Smooth muscle cell (in vitro differentiated cells): ENCODE results near the gene SHISAL1. TPM values are rescaled to one million over a fixed set of nuclear protein-coding genes. Genes with fewer than 3 reads are reported as not detected.

Experiments
- DNase-seq: peaks from one replicate; lab custom pipeline; 2025; ENCODE audit not compliant: unreplicated experiment; lab: John Stamatoyannopoulos, UW
- H2AFZ ChIP-seq: fragments of 200-600 bp; sonication (generic); 2 replicates; pipeline ENCODE4 v1.6.0; 2016; ENCODE audit warnings: antibody characterized with exemption, low read depth, mild to moderate bottlenecking
- H3F3A ChIP-seq: fragments of 200-600 bp; sonication (generic); 2 replicates; pipeline ENCODE4 v1.6.0; 2017; ENCODE audit warnings: antibody characterized with exemption, low read depth
- H3K27ac ChIP-seq: fragments of 200-600 bp; sonication (generic); 2 replicates; pipeline ENCODE4 v1.5.1; 2016; ENCODE audit warnings: low read depth, mild to moderate bottlenecking
- H3K27me3 ChIP-seq: fragments of 200-600 bp; sonication (generic); 2 replicates; pipeline ENCODE4 v1.6.1; 2016; ENCODE audit warnings: low read depth, mild to moderate bottlenecking
- H3K36me3 ChIP-seq: fragments of 200-600 bp; sonication (generic); 2 replicates; pipeline ENCODE4 v1.5.1; 2016; ENCODE audit warnings: low read depth
- H3K4me1 ChIP-seq: fragments of 200-600 bp; sonication (generic); 2 replicates; pipeline ENCODE4 v1.5.1; 2016; ENCODE audit warnings: low read depth
- H3K4me2 ChIP-seq: fragments of 200-600 bp; sonication (generic); 2 replicates; pipeline ENCODE4 v1.6.0; 2016; ENCODE audit warnings: mild to moderate bottlenecking
- H3K4me3 ChIP-seq: fragments of 200-600 bp; sonication (generic); 2 replicates; pipeline ENCODE4 v1.5.1; 2016; ENCODE audit warnings: mild to moderate bottlenecking
- H3K79me2 ChIP-seq: fragments of 200-600 bp; sonication (generic); 2 replicates; pipeline ENCODE4 v1.6.0; 2016; ENCODE audit warnings: low read depth, mild to moderate bottlenecking
- H3K9ac ChIP-seq: fragments of 200-600 bp; sonication (generic); 2 replicates; pipeline ENCODE4 v1.6.0; 2016; ENCODE audit warnings: low read depth
- H3K9me3 ChIP-seq: fragments of 200-600 bp; sonication (generic); replicated peaks from 2 replicates; pipeline ENCODE4 v1.5.1; 2016; ENCODE audit warnings: low read depth
- H4K20me1 ChIP-seq: fragments of 200-600 bp; sonication (generic); 2 replicates; pipeline ENCODE4 v1.6.0; 2016; ENCODE audit warnings: low read depth
- CTCF ChIP-seq: fragments of 200-600 bp; sonication (generic); IDR thresholded peaks from 2 replicates; pipeline ENCODE4 v1.5.1; 2017; ENCODE audit warnings: borderline replicate concordance, mild to moderate bottlenecking, antibody characterized with exemption; ENCODE audit not compliant: insufficient read depth, poor library complexity, severe bottlenecking
- WGBS: methylation state at CpG from one replicate; pipeline ENCODE4 v1.1.7; 2016; ENCODE audit warnings: low lambda C conversion rate; 5-methylcytosine and 5-hydroxymethylcytosine counted together
- polyA plus RNA-seq: library from polyadenylated mRNA; unstranded; fragments of >200 nt; fragmentation: Nextera tagmentation; extraction: Ambion mirVana; gene quantifications from 2 replicates; pipeline ENCODE4 v1.2.1, GENCODE V29; 2016
- total RNA-seq: library from RNA; depleted of rRNA; stranded (reverse); fragments of >200 nt; gene quantifications from 2 replicates; pipeline ENCODE4 v1.2.3, GENCODE V29; 2014

The SHISAL1 gene
- total and polyA plus RNA-seq, 2 experiments from 2014 or later: 0.78 to 1.9 TPM

DNA sequence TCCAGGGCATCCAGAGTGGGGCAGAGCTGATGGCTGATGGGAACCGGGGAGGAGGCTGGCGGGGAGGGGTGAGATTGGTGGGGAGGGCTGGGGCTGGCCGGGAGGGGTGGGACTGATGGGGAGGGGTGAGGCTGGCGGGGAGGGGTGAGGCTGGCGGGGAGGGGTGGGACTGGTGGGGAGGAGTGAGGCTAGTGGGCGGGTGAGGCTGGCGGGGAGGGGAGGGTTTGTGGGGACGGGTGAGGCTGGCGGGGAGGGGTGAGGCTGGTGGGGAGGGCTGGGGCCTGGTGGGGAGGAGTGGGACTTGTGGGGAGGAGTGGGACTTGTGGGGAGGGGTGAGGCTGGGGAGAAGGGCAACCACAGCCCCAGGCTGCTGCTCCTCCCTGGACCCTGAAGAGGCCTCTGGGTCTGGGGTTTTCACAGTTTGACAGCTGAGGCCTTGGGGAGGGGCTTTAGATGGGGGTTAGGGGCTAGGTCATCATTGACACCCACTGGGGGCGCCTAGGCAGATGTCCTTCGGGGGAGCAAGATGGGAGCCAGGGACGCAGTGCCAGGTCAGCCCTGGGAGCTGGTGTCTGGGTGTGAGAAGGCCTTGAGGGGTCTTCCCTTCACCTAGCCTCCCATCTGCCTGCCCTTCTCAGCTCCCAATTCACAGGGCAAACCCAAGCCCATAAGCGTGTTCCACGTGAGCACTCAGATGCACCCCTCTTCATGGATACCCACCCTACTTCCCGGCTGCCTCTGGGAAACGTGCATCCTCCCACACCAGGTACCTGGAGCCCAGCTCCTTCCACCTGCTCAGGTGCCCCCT lies 105.4 kb downstream of the SHISAL1 start:
- H3K9ac ChIP-seq: no peak overlapping the region
- no peak overlapping the region for H3K4me3 ChIP-seq
- H3K27ac ChIP-seq: no peak overlapping the region
- WGBS: 97% methylated on average over 10 of the region's 16 CpGs
- H3K4me2 ChIP-seq: no peak overlapping the region
- no peaks in the 10 kb centered on the region for H3K4me1 ChIP-seq
- no peaks in the 10 kb centered on the region for H4K20me1 ChIP-seq
- H3K27me3 ChIP-seq: no peaks in the 10 kb centered on the region
- peaks cover 6% of the 10 kb centered on the region for H3F3A ChIP-seq
- H3K9me3 ChIP-seq: no peaks in the 10 kb centered on the region
- H2AFZ ChIP-seq: no peak overlapping the region
- no peak for TF ChIP-seq CTCF
- DNase-seq: no peak
- no peaks in the 10 kb centered on the region for H3K79me2 ChIP-seq
- no peaks in the 10 kb centered on the region for H3K36me3 ChIP-seq

GRCh38 chr22:44206696-44207095 lies 106.1 kb downstream of the SHISAL1 start:
- DNase-seq: no peak
- H3K27ac ChIP-seq: no peak overlapping the region
- H3K27me3 ChIP-seq: no peaks in the 10 kb centered on the region
- no peaks in the 10 kb centered on the region for H3K79me2 ChIP-seq
- H4K20me1 ChIP-seq: no peaks in the 10 kb centered on the region
- H3K9ac ChIP-seq: no peak overlapping the region
- no peak for TF ChIP-seq CTCF
- no peaks in the 10 kb centered on the region for H3K36me3 ChIP-seq
- peaks cover 6% of the 10 kb centered on the region for H3F3A ChIP-seq
- no peak overlapping the region for H3K4me2 ChIP-seq
- H3K9me3 ChIP-seq: no peaks in the 10 kb centered on the region
- 92% methylated on average over 8 of the region's 8 CpGs for WGBS
- no peak overlapping the region for H2AFZ ChIP-seq
- no peaks in the 10 kb centered on the region for H3K4me1 ChIP-seq
- H3K4me3 ChIP-seq: no peak overlapping the region

DNA sequence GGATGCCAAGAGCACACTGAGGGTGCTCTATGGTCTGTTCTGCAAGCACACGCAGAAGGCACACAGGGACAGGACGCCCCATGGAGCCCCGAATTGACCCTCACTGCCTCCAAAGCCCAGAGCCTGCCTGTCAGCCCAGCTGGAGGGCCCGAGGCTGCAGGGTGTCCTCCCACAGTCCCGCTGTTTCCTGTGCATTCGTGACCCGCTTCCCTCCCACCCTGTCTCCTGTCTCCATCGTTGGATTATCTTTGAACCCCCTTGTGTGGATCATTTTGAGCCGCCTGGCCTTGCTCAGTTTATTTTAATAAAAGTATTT lies 106.5 kb downstream of the SHISAL1 start:
- Histone ChIP-seq H2AFZ (no peak overlapping the region), H3K4me1 (no peaks in the 10 kb centered on the region), H3K4me3 (no peak overlapping the region), H3K9me3 (no peaks in the 10 kb centered on the region), H3K4me2 (no peak overlapping the region), H3K9ac (no peak overlapping the region), H3K27ac (no peak overlapping the region), H4K20me1 (no peaks in the 10 kb centered on the region), H3F3A (peaks cover 4% of the 10 kb centered on the region), H3K27me3 (no peaks in the 10 kb centered on the region), H3K36me3 (no peaks in the 10 kb centered on the region), H3K79me2 (no peaks in the 10 kb centered on the region)
- WGBS: 85% methylated on average over 9 of the region's 9 CpGs
- DNase-seq: no peak
- TF ChIP-seq CTCF: no peak
